Measurements from ENCODE around the gene EPB41L2. TPM values are rescaled to one million over a fixed set of nuclear protein-coding genes. Genes with fewer than 3 reads are reported as not detected.

Gene EPB41L2
- total RNA-seq, 1 experiment from 2014 or later, result 181 TPM

- ChIA-PET POLR2A (ENCODE audit: low non-redundant PET) (no interaction called here), CTCF (no interaction called here)
- DNase-seq (ENCODE audit: low spot score), result no peak
- intact Hi-C loops (cut with micrococcal nuclease; ENCODE audit: unreplicated experiment), result no loop called here
- Histone ChIP-seq H3K4me1 (ENCODE audit: insufficient read depth, low read length, poor library complexity, severe bottlenecking) (peaks cover 21% of the 10 kb centered on the region), H3K9me3 (ENCODE audit: low read depth, low read length, poor library complexity, severe bottlenecking) (no peaks in the 10 kb centered on the region), H3K27ac (ENCODE audit: low read depth, low read length, poor library complexity, severe bottlenecking) (no peak overlapping the region), H3K27me3 (replicated peaks; ENCODE audit: insufficient read depth, low read depth, low read length, poor library complexity) (no peaks in the 10 kb centered on the region), H3K4me3 (ENCODE audit: low read depth, low read length, poor library complexity, severe bottlenecking) (no peak overlapping the region), H3K36me3 (ENCODE audit: insufficient read depth, low read length, poor library complexity, severe bottlenecking) (no peaks in the 10 kb centered on the region)
- no TSS peak for BruUV-seq (replicated peaks)
- TF ChIP-seq EZH2 (IDR thresholded peaks at IDR 0.05; ENCODE audit: borderline replicate concordance, low read depth, low read length, poor library complexity, severe bottlenecking) (no peak), CTCF (conservative IDR thresholded peaks at IDR 0.05; ENCODE audit: low read depth, low read length) (no peak)
These were observed 103.1 kb downstream of the EPB41L2 start for GRCh38 chr6:130959951-130960350.

- no TSS peak for BruUV-seq (replicated peaks)
- no peaks in the 10 kb centered on the region for H3K36me3 ChIP-seq (ENCODE audit: insufficient read depth, low read length, poor library complexity, severe bottlenecking)
- DNase-seq (ENCODE audit: low spot score), result no peak
These were observed 104.6 kb downstream of the EPB41L2 start for GRCh38 chr6:130958468-130958867.

GRCh38 chr6:130955755-130956154 is 107.3 kb downstream of the EPB41L2 start:
- ChIA-PET CTCF (no interaction called here), POLR2A (ENCODE audit: low non-redundant PET) (no interaction called here)
- no peaks in the 10 kb centered on the region for H3K27me3 ChIP-seq (replicated peaks; ENCODE audit: insufficient read depth, low read depth, low read length, poor library complexity)
- no peaks in the 10 kb centered on the region for H3K9me3 ChIP-seq (ENCODE audit: low read depth, low read length, poor library complexity, severe bottlenecking)
- TF ChIP-seq EZH2 (IDR thresholded peaks at IDR 0.05; ENCODE audit: borderline replicate concordance, low read depth, low read length, poor library complexity, severe bottlenecking) (no peak), CTCF (conservative IDR thresholded peaks at IDR 0.05; ENCODE audit: low read depth, low read length) (no peak)
- no peaks in the 10 kb centered on the region for H3K4me1 ChIP-seq (ENCODE audit: insufficient read depth, low read length, poor library complexity, severe bottlenecking)
- H3K27ac ChIP-seq (ENCODE audit: low read depth, low read length, poor library complexity, severe bottlenecking), result no peak overlapping the region
- H3K36me3 ChIP-seq (ENCODE audit: insufficient read depth, low read length, poor library complexity, severe bottlenecking), result no peaks in the 10 kb centered on the region
- no peak for DNase-seq (ENCODE audit: low spot score)
- no peak overlapping the region for H3K4me3 ChIP-seq (ENCODE audit: low read depth, low read length, poor library complexity, severe bottlenecking)
- BruUV-seq (replicated peaks), result TSS peak; percentile 96
- intact Hi-C loops (cut with micrococcal nuclease; ENCODE audit: unreplicated experiment), result no loop called here

More at GRCh38 chr6:130958468-130958867, 104.6 kb downstream of the EPB41L2 start:
- ChIA-PET CTCF (no interaction called here), POLR2A (ENCODE audit: low non-redundant PET) (no interaction called here)
- Histone ChIP-seq H3K27me3 (replicated peaks; ENCODE audit: insufficient read depth, low read depth, low read length, poor library complexity) (no peaks in the 10 kb centered on the region), H3K9me3 (ENCODE audit: low read depth, low read length, poor library complexity, severe bottlenecking) (no peaks in the 10 kb centered on the region), H3K27ac (ENCODE audit: low read depth, low read length, poor library complexity, severe bottlenecking) (no peak overlapping the region), H3K4me3 (ENCODE audit: low read depth, low read length, poor library complexity, severe bottlenecking) (no peak overlapping the region), H3K4me1 (ENCODE audit: insufficient read depth, low read length, poor library complexity, severe bottlenecking) (peaks cover 6% of the 10 kb centered on the region)
- intact Hi-C loops (cut with micrococcal nuclease; ENCODE audit: unreplicated experiment), result no loop called here
- TF ChIP-seq CTCF (conservative IDR thresholded peaks at IDR 0.05; ENCODE audit: low read depth, low read length) (no peak), EZH2 (IDR thresholded peaks at IDR 0.05; ENCODE audit: borderline replicate concordance, low read depth, low read length, poor library complexity, severe bottlenecking) (no peak)
